K562 (cell line): ENCODE measurements around the gene PRRC2B. TPM values are rescaled to one million over a fixed set of nuclear protein-coding genes. Genes with fewer than 3 reads are reported as not detected.

Experiments
- ATAC-seq: fragments of 200-7000 bp; cut with Tn5 transposase; 3 replicates; pipeline ENCODE4 v1.9.1; 2020; ENCODE audit warnings: moderate library complexity
- BruUV-seq: library from RNA; stranded (reverse); fragments of 400-500 nt; replicated peaks from 2 replicates; lab custom pipeline; 2021; lab: Mats Ljungman, UMichigan
- CTCF ChIA-PET: fragments of 300-600 bp; formaldehyde crosslinking; extraction: SDS; loops from one replicate; lab custom pipeline; 2021; ENCODE audit warnings: low intra/inter-chr PET ratio; lab: Yijun Ruan, JAX
- POLR2A ChIA-PET: fragments of 300-600, 350-650 bp; sonication (Branson Sonifier 250); formaldehyde crosslinking; extraction: SDS; loops from one replicate; lab custom pipeline; 2021; ENCODE audit warnings: antibody characterized with exemption, inconsistent platforms; lab: Yijun Ruan, JAX
- DNase-seq, 4 experiments: peaks; one replicate each; pipeline versions ENCODE4 v3.0.0 to v3.0.0-alpha.2; 2011 to 2018; ENCODE audit warnings: low spot score in 3 of 4, mixed read lengths in 3 of 4; ENCODE audit errors: extremely low read depth in 1 of 4
- FAIRE-seq: peaks from 2 replicates; lab custom pipeline; 2011; peaks lifted over from hg19 to GRCh38; lab: Jason Lieb, UNC
- H2AFZ ChIP-seq: 2 replicates; pipeline ENCODE4 v1.6.0; 2011; ENCODE audit warnings: low read depth, low read length, control low read depth, inconsistent platforms
- H3K27ac ChIP-seq: fragments of 200-600 bp; 3 replicates; pipeline ENCODE4 v1.8.0; 2011; ENCODE audit warnings: low read depth, mild to moderate bottlenecking, control low read depth, inconsistent platforms, low read length, moderate library complexity, mixed read lengths; ENCODE audit errors: extremely low read depth
- H3K27me3 ChIP-seq, 2 experiments: fragments of 300-600 bp in 1 of 2; 2 replicates in 1 of 2; 3 replicates in 1 of 2; pipeline versions ENCODE4 v1.6.0 to v1.8.0; 2011; ENCODE audit warnings: inconsistent platforms in 2 of 2, low read length in 2 of 2, mild to moderate bottlenecking in 1 of 2, mixed read lengths in 1 of 2, moderate library complexity in 1 of 2; ENCODE audit not compliant: control insufficient read depth in 2 of 2, insufficient read depth in 2 of 2
- H3K36me3 ChIP-seq: fragments of 300-600 bp; 3 replicates; pipeline ENCODE4 v1.8.0; 2011; ENCODE audit warnings: mild to moderate bottlenecking, low read length, inconsistent platforms; ENCODE audit not compliant: control insufficient read depth, insufficient read depth
- H3K4me1 ChIP-seq, 2 experiments: fragments of 200-600 bp in 1 of 2; replicated peaks in 1 of 2; 2 replicates in 1 of 2; 3 replicates in 1 of 2; pipeline versions ENCODE4 v1.5.1 to v1.8.0; 2011; ENCODE audit warnings: inconsistent platforms in 2 of 2, low read length in 2 of 2, mild to moderate bottlenecking in 1 of 2, mixed read lengths in 1 of 2, moderate library complexity in 1 of 2; ENCODE audit not compliant: control insufficient read depth in 2 of 2, insufficient read depth in 2 of 2
- H3K4me2 ChIP-seq: 2 replicates; pipeline ENCODE4 v1.6.1; 2011; ENCODE audit warnings: low read length, control low read depth, inconsistent platforms, mixed read lengths; ENCODE audit not compliant: insufficient read depth
- H3K4me3 ChIP-seq: fragments of 200-600 bp; sonication (generic), shearing (Covaris generic); 2 replicates; pipeline ENCODE4 v1.5.1; 2016; ENCODE audit warnings: control low read depth, inconsistent platforms
- H3K79me2 ChIP-seq: fragments of 200-600 bp; 3 replicates; pipeline ENCODE4 v1.8.0; 2011; ENCODE audit warnings: low read length, inconsistent platforms; ENCODE audit not compliant: control insufficient read depth, insufficient read depth
- H3K9ac ChIP-seq, 2 experiments: 2 replicates each; pipeline versions ENCODE4 v1.6.0 to v1.6.1; 2011; ENCODE audit warnings: low read depth in 2 of 2, low read length in 2 of 2, control low read depth in 1 of 2, inconsistent platforms in 1 of 2, mild to moderate bottlenecking in 1 of 2, mixed read lengths in 1 of 2; ENCODE audit not compliant: insufficient read depth in 1 of 2
- H3K9me1 ChIP-seq: one replicate; pipeline ENCODE4 v1.6.0; 2011; ENCODE audit warnings: inconsistent platforms, mild to moderate bottlenecking, low read length, moderate library complexity; ENCODE audit not compliant: control insufficient read depth, insufficient read depth
- H3K9me3 ChIP-seq: replicated peaks from 2 replicates; pipeline ENCODE4 v1.5.1; 2011; ENCODE audit warnings: low read depth, low read length, inconsistent platforms; ENCODE audit not compliant: control insufficient read depth, insufficient read depth
- H4K20me1 ChIP-seq: replicated peaks from 2 replicates; pipeline ENCODE4 v1.6.1; 2011; ENCODE audit warnings: low read length, inconsistent platforms, mixed read lengths; ENCODE audit not compliant: control insufficient read depth, insufficient read depth
- PTBP1 ChIP-seq: fragments of 200-400 bp; formaldehyde crosslinking; IDR thresholded peaks from 2 replicates; pipeline ENCODE4 v1.6.1; 2017; ENCODE audit warnings: low read depth, low read length
- ZBTB11 ChIP-seq, 3 experiments: fragments of 200-800 bp in 1 of 3; fragments of 250-450 bp in 1 of 3; fragments of 450-650 bp in 1 of 3; sonication (Bioruptor Pico) in 1 of 3; sonication (Bioruptor generic) in 1 of 3; formaldehyde crosslinking in 1 of 3; IDR thresholded peaks; 2 replicates each; pipeline versions ENCODE4 v1.6.1 to v1.8.0; 2016 to 2022; ENCODE audit warnings: mild to moderate bottlenecking in 2 of 3, missing genetic modification characterization in 2 of 3, missing compliant biosample characterization in 1 of 3, moderate library complexity in 1 of 3
- WGBS: fragments of 100-300 bp; shearing (Covaris generic); methylation state at CpG from one replicate; pipeline ENCODE4 v1.1.6; 2016; ENCODE audit warnings: low coverage, mixed read lengths; ENCODE audit not compliant: insufficient coverage; ENCODE audit errors: missing lambda C conversion rate; 5-methylcytosine and 5-hydroxymethylcytosine counted together
- in situ Hi-C: fragments of 300-500 bp; cut with MboI; formaldehyde crosslinking; loops from 4 replicates; pipeline ENCODE4 v1.15.0; 2018; ENCODE audit warnings: inconsistent platforms, mixed read lengths
- intact Hi-C: fragments of 100-400 bp; cut with micrococcal nuclease; formaldehyde crosslinking; loops from 2 replicates; pipeline ENCODE4 v1.14.2; 2022
- polyA plus RNA-seq, 8 experiments: library from polyadenylated mRNA; depleted of rRNA in 4 of 8; stranded (reverse) in 5 of 8; unstranded in 3 of 8; fragments of >200 nt; fragmentation: Nextera tagmentation in 2 of 8; fragmentation: Illumina TruSeq in 1 of 8; extraction: Ambion mirVana in 2 of 8; extraction: Trizol in 1 of 8; gene quantifications; 2 replicates each; pipeline versions ENCODE4 v1.2.1 to v1.2.3, GENCODE V29; 2011 to 2014; ENCODE audit warnings: inconsistent platforms in 1 of 8, missing spikeins in 1 of 8
- total RNA-seq, 7 experiments: library from RNA; depleted of rRNA in 6 of 7; stranded (reverse); fragments of >200 nt in 6 of 7; fragmentation: Illumina TruSeq in 2 of 7; extraction: Trizol in 2 of 7; gene quantifications; 2 replicates each; pipeline versions ENCODE4 v1.2.1 to v1.2.3, GENCODE V29; 2011 to 2021; ENCODE audit warnings: low replicate concordance in 1 of 7

PRRC2B gene
- total and polyA plus RNA-seq, 9 of the 15 experiments (the other 6 are each of a cell fraction or from before 2014, with no cell fraction given) = 0.34 to 125 (median 30.9) TPM

- ATAC-seq = no peak
- H2AFZ ChIP-seq = no peak within 1 kb of the TSS
- in situ Hi-C loops = no loop called here
Measured at GRCh38 chr9:131545003-131545785, 151.3 kb downstream of the PRRC2B start, which contains the start of gene PRRT1B. Gene PRRT1B (plus strand): TSS chr9:131545523. CDS start chr9:131545616, 93 bp downstream.

More at GRCh38 chr9:131545003-131545785, 151.3 kb downstream of the PRRC2B start, which contains the start of gene PRRT1B:
- H3K9me1 ChIP-seq = no peaks in the 10 kb centered on the region
- BruUV-seq = no TSS peak
- H3K36me3 ChIP-seq = no peaks in the 10 kb centered on the region
- no peaks in the 10 kb centered on the region for H3K79me2 ChIP-seq
- TF ChIP-seq ZBTB11 (CRISPR knock-in tag; IDR thresholded peaks at IDR 0.05) = 0 out of 6 replicates have a peak, but pooled peaks of 1 of the 3 experiments have one; percentile 34
- TF ChIP-seq PTBP1 = no peak
- FAIRE-seq (no peak), DNase-seq (no peak)
- H3K4me1 ChIP-seq = peaks cover 0 to 14% of the 10 kb centered on the region in 2 experiments; a peak in 1 of 5 replicates
- H4K20me1 ChIP-seq = no peaks in the 10 kb centered on the region
- CTCF ChIA-PET = interaction anchor here (0.6 kb wide), 1 partner anchor 69 kb away, joined by 4 read pairs; no protein-coding TSS in a partner anchor
- no peak within 1 kb of the TSS for H3K27ac ChIP-seq
- POLR2A ChIA-PET = interaction anchor here (0.6 kb wide), 1 partner anchor 173 kb away, joined by 3 read pairs; no protein-coding TSS in a partner anchor
- peaks cover 7% of the 10 kb centered on the region for H3K9me3 ChIP-seq
- H3K27me3 ChIP-seq = peaks cover 16 to 36% of the 10 kb centered on the region in 2 experiments; a peak in 4 of 5 replicates
- 54% methylated on average over 41 of the region's 50 CpGs for WGBS
- intact Hi-C loops = no loop called here
- H3K4me2 ChIP-seq = no peak within 1 kb of the TSS
- no peak within 1 kb of the TSS for H3K9ac ChIP-seq
- H3K4me3 ChIP-seq = no peak within 1 kb of the TSS
